ENCODE measurements around the gene TTC9. TPM values are rescaled to one million over a fixed set of nuclear protein-coding genes. Genes with fewer than 3 reads are reported as not detected.

TTC9 gene
- polyA plus RNA-seq (2013, experiment 1 of 2), result 4.6 TPM
- 2.9 TPM for polyA plus RNA-seq (2013, experiment 2 of 2)

GRCh38 chr14:70641548-70642302, at the start of gene TTC9:
TSS of gene TTC9 (plus strand) at chr14:70641916. CDS start at chr14:70642130, 214 bp downstream.
- 0 to 1% methylated on average over 61 to 79 of the region's 105 CpGs for WGBS, 2 experiments (ENCODE audit: insufficient coverage in 2 of 2)
- peaks cover 8% of the 10 kb centered on the region for H3K4me1 ChIP-seq (ENCODE audit: control insufficient read depth, insufficient read depth, low read length, poor library complexity, severe bottlenecking)
- peak within 1 kb of the TSS; percentile 64 for H3K4me3 ChIP-seq (ENCODE audit: extremely low read depth, insufficient read depth, low read length, poor library complexity, severe bottlenecking)
- H3K36me3 ChIP-seq (ENCODE audit: control insufficient read depth, insufficient read depth, low read length), result no peaks in the 10 kb centered on the region
- no peak within 1 kb of the TSS for H3K27ac ChIP-seq (ENCODE audit: low read depth, low read length, severe bottlenecking)
- H3K9me3 ChIP-seq (ENCODE audit: control insufficient read depth, low read length), result no peaks in the 10 kb centered on the region

DNA sequence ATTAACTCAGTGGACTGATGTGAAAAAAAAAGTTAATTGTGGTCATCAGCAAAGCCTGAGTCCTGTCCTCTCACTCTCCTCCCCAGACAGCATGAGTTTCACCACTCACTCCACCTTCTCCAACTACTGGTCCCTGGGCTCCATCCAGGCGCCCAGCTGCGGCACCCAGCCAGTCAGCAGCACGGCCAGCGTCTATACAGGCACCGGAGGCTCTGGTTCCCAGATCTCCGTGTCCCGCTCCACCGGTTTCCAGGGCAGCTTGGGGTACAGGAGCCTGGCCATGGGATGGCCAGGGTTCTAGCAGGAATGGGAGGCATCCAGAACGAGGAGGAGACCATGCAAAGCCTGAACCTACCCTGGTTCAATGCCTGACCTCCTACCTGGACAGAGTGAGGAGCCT, 47.3 kb upstream of the TTC9 start:
- 94 to 96% methylated on average over 7 to 9 of the region's 9 CpGs for WGBS, 2 experiments (ENCODE audit: insufficient coverage in 2 of 2)
- Histone ChIP-seq H3K9me3 (ENCODE audit: control insufficient read depth, low read length) (no peaks in the 10 kb centered on the region), H3K27ac (ENCODE audit: low read depth, low read length, severe bottlenecking) (no peak overlapping the region), H3K36me3 (ENCODE audit: control insufficient read depth, insufficient read depth, low read length) (peaks cover 71% of the 10 kb centered on the region), H3K4me3 (ENCODE audit: extremely low read depth, insufficient read depth, low read length, poor library complexity, severe bottlenecking) (no peak overlapping the region), H3K4me1 (ENCODE audit: control insufficient read depth, insufficient read depth, low read length, poor library complexity, severe bottlenecking) (peaks cover 2% of the 10 kb centered on the region)

DNA sequence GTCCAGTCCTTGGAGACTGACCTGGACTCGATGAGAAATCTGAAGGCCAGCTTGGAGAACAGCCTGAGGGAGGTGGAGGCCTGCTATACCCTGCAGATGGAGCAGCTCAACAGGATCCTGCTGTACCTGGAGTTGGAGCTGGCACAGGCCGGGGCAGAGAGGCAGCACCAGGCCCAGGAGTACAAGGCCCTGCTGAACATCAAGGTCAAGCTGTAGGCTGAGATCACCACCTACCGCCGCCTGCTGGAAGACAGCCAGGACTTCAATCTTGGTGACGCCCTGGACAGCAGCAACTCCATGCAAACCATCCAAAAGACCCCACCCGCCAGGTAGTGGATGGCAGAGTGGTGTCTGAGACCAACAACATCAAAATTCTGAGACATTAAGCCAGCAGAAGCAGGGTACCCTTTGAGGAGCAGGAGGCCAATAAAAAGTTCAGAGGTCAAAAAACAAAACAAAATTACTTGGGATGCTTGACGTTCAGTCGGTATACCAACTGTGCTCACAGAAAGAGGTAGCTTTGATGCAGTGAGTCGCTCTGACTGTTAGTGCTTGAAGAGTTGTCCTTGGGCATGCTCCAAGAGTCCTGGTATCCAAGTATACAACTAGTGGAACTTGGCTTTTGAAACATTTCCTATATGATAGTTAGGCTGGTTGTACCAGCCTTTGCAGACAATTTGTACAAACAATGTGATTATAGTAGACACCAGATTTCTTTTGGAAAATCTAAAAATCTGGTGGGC, 46.1 kb upstream of the TTC9 start:
- 98 to 99% methylated on average over 7 to 8 of the region's 9 CpGs for WGBS, 2 experiments (ENCODE audit: insufficient coverage in 2 of 2)
- H3K27ac ChIP-seq (ENCODE audit: low read depth, low read length, severe bottlenecking), result no peak overlapping the region
- peaks cover 3% of the 10 kb centered on the region for H3K4me1 ChIP-seq (ENCODE audit: control insufficient read depth, insufficient read depth, low read length, poor library complexity, severe bottlenecking)
- H3K9me3 ChIP-seq (ENCODE audit: control insufficient read depth, low read length), result no peaks in the 10 kb centered on the region
- no peak overlapping the region for H3K4me3 ChIP-seq (ENCODE audit: extremely low read depth, insufficient read depth, low read length, poor library complexity, severe bottlenecking)
- H3K36me3 ChIP-seq (ENCODE audit: control insufficient read depth, insufficient read depth, low read length), result peaks cover 61% of the 10 kb centered on the region

GRCh38 chr14:70597731-70598130, 44.0 kb upstream of the TTC9 start:
- Histone ChIP-seq H3K9me3 (ENCODE audit: control insufficient read depth, low read length) (no peaks in the 10 kb centered on the region), H3K27ac (ENCODE audit: low read depth, low read length, severe bottlenecking) (no peak overlapping the region), H3K4me1 (ENCODE audit: control insufficient read depth, insufficient read depth, low read length, poor library complexity, severe bottlenecking) (peaks cover 3% of the 10 kb centered on the region), H3K4me3 (ENCODE audit: extremely low read depth, insufficient read depth, low read length, poor library complexity, severe bottlenecking) (no peak overlapping the region), H3K36me3 (ENCODE audit: control insufficient read depth, insufficient read depth, low read length) (peaks cover 41% of the 10 kb centered on the region)
- WGBS, 2 experiments (ENCODE audit: insufficient coverage in 2 of 2), result 84% methylated on average over 3 of the region's 3 CpGs; no CpG with 5 or more reads in 1 of the 2 experiments

- 80 to 91% methylated on average over 1 of the region's 1 CpG for WGBS, 2 experiments (ENCODE audit: insufficient coverage in 2 of 2)
- peak overlapping the region; percentile 68 for H3K4me3 ChIP-seq (ENCODE audit: extremely low read depth, insufficient read depth, low read length, poor library complexity, severe bottlenecking)
- peaks cover 3% of the 10 kb centered on the region for H3K4me1 ChIP-seq (ENCODE audit: control insufficient read depth, insufficient read depth, low read length, poor library complexity, severe bottlenecking)
- no peak overlapping the region for H3K27ac ChIP-seq (ENCODE audit: low read depth, low read length, severe bottlenecking)
- peaks cover 25% of the 10 kb centered on the region for H3K36me3 ChIP-seq (ENCODE audit: control insufficient read depth, insufficient read depth, low read length)
- H3K9me3 ChIP-seq (ENCODE audit: control insufficient read depth, low read length), result no peaks in the 10 kb centered on the region
Measured at GRCh38 chr14:70599345-70599744, 42.4 kb upstream of the TTC9 start.

- Histone ChIP-seq H3K27ac (ENCODE audit: low read depth, low read length, severe bottlenecking) (peak within 1 kb of the TSS; percentile 80), H3K9me3 (ENCODE audit: control insufficient read depth, low read length) (no peaks in the 10 kb centered on the region), H3K4me1 (ENCODE audit: control insufficient read depth, insufficient read depth, low read length, poor library complexity, severe bottlenecking) (peaks cover 3% of the 10 kb centered on the region), H3K4me3 (ENCODE audit: extremely low read depth, insufficient read depth, low read length, poor library complexity, severe bottlenecking) (peak within 1 kb of the TSS; percentile 68), H3K36me3 (ENCODE audit: control insufficient read depth, insufficient read depth, low read length) (peaks cover 13% of the 10 kb centered on the region)
- 0 to 2% methylated on average over 13 to 27 of the region's 43 CpGs for WGBS, 2 experiments (ENCODE audit: insufficient coverage in 2 of 2)
Measured at GRCh38 chr14:70600382-70601157, 41.1 kb upstream of the TTC9 start, which contains the start of gene MED6. TSS of gene MED6 (minus strand) at chr14:70600655. CDS start at chr14:70600637, 18 bp downstream.

- Histone ChIP-seq H3K9me3 (ENCODE audit: control insufficient read depth, low read length) (no peaks in the 10 kb centered on the region), H3K4me1 (ENCODE audit: control insufficient read depth, insufficient read depth, low read length, poor library complexity, severe bottlenecking) (peaks cover 3% of the 10 kb centered on the region), H3K4me3 (ENCODE audit: extremely low read depth, insufficient read depth, low read length, poor library complexity, severe bottlenecking) (peak overlapping the region; percentile 40), H3K36me3 (ENCODE audit: control insufficient read depth, insufficient read depth, low read length) (peaks cover 7% of the 10 kb centered on the region), H3K27ac (ENCODE audit: low read depth, low read length, severe bottlenecking) (no peak overlapping the region)
- WGBS, 2 experiments (ENCODE audit: insufficient coverage in 2 of 2), result 58% methylated on average over 2 of the region's 3 CpGs; no CpG with 5 or more reads in 1 of the 2 experiments
Measured at GRCh38 chr14:70601162-70601561, 40.6 kb upstream of the TTC9 start.

- H3K4me3 ChIP-seq (ENCODE audit: extremely low read depth, insufficient read depth, low read length, poor library complexity, severe bottlenecking), result no peak overlapping the region
- no peaks in the 10 kb centered on the region for H3K9me3 ChIP-seq (ENCODE audit: control insufficient read depth, low read length)
- H3K36me3 ChIP-seq (ENCODE audit: control insufficient read depth, insufficient read depth, low read length), result no peaks in the 10 kb centered on the region
- H3K4me1 ChIP-seq (ENCODE audit: control insufficient read depth, insufficient read depth, low read length, poor library complexity, severe bottlenecking), result peaks cover 3% of the 10 kb centered on the region
- 63% methylated on average over 1 of the region's 2 CpGs; no CpG with 5 or more reads in 1 of the 2 experiments for WGBS, 2 experiments (ENCODE audit: insufficient coverage in 2 of 2)
- H3K27ac ChIP-seq (ENCODE audit: low read depth, low read length, severe bottlenecking), result no peak overlapping the region
Measured at GRCh38 chr14:70602254-70602653, 39.5 kb upstream of the TTC9 start.

DNA sequence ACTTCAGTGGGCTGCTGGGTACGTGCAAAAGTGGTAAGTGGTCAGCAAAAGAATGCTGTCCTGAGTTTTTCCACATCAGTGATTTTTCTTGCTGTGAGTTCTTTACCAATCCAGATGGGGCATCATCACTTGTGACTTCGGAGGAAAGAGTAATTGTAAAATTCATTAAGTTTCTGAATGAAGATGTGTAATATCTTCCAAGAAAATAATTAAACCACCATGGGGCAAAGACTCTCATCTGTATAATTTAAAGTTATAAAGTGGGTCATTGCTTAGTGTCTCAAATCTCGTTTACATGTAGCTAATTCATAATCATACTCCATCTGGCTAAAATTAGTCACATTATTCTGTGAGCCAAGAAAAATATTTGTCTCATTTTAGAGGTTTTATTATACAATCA, 30.5 kb upstream of the TTC9 start:
- no CpG with 5 or more reads among the region's 3 CpGs for WGBS, 2 experiments (ENCODE audit: insufficient coverage in 2 of 2)
- no peak overlapping the region for H3K4me3 ChIP-seq (ENCODE audit: extremely low read depth, insufficient read depth, low read length, poor library complexity, severe bottlenecking)
- H3K36me3 ChIP-seq (ENCODE audit: control insufficient read depth, insufficient read depth, low read length), result no peaks in the 10 kb centered on the region
- no peaks in the 10 kb centered on the region for H3K4me1 ChIP-seq (ENCODE audit: control insufficient read depth, insufficient read depth, low read length, poor library complexity, severe bottlenecking)
- no peak overlapping the region for H3K27ac ChIP-seq (ENCODE audit: low read depth, low read length, severe bottlenecking)
- H3K9me3 ChIP-seq (ENCODE audit: control insufficient read depth, low read length), result no peaks in the 10 kb centered on the region

DNA sequence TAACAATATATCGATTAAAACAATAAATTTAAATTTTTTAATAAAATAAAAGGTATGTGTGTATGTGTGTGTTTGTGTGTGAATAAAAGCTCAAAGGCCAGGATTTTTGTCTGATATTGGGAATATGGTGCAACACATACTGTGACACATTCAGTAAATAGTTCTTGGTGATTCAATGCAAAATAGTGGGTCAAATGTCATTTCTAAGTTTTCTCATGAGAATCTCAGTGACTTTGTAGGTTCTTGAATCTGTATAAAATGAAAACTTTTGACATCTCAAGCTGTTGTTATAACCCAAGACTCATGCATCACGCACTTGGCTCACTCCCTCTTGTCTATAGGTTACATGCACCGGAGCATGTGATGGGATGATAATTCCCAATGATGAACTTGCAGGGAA, 25.1 kb upstream of the TTC9 start:
- Histone ChIP-seq H3K4me1 (ENCODE audit: control insufficient read depth, insufficient read depth, low read length, poor library complexity, severe bottlenecking) (no peaks in the 10 kb centered on the region), H3K4me3 (ENCODE audit: extremely low read depth, insufficient read depth, low read length, poor library complexity, severe bottlenecking) (no peak overlapping the region), H3K9me3 (ENCODE audit: control insufficient read depth, low read length) (no peaks in the 10 kb centered on the region), H3K27ac (ENCODE audit: low read depth, low read length, severe bottlenecking) (no peak overlapping the region), H3K36me3 (ENCODE audit: control insufficient read depth, insufficient read depth, low read length) (no peaks in the 10 kb centered on the region)
- 90% methylated on average over 2 of the region's 3 CpGs; no CpG with 5 or more reads in 1 of the 2 experiments for WGBS, 2 experiments (ENCODE audit: insufficient coverage in 2 of 2)
